Neuron (in vitro differentiated cells): ENCODE measurements around the gene GLRX2.

Experiments
- H2AFZ ChIP-seq: one replicate; pipeline ENCODE4 v1.6.1; 2013; ENCODE audit warnings: low read depth, mild to moderate bottlenecking, inconsistent platforms, low read length, moderate library complexity
- H3K27me3 ChIP-seq: one replicate; pipeline ENCODE4 v1.6.1; 2013; ENCODE audit warnings: low read length; ENCODE audit not compliant: insufficient read depth
- H3K36me3 ChIP-seq: one replicate; pipeline ENCODE4 v1.6.1; 2013; ENCODE audit warnings: low read length; ENCODE audit not compliant: insufficient read depth
- H3K4me1 ChIP-seq: one replicate; pipeline ENCODE4 v1.6.1; 2013; ENCODE audit warnings: low read length; ENCODE audit not compliant: insufficient read depth
- H3K4me3 ChIP-seq: 2 replicates; pipeline ENCODE4 v1.5.1; 2013; ENCODE audit warnings: mild to moderate bottlenecking, low read length, moderate library complexity
- H3K9me3 ChIP-seq: one replicate; pipeline ENCODE4 v1.6.1; 2013; ENCODE audit warnings: low read length

The GLRX2 gene, protein sequence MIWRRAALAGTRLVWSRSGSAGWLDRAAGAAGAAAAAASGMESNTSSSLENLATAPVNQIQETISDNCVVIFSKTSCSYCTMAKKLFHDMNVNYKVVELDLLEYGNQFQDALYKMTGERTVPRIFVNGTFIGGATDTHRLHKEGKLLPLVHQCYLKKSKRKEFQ

GRCh38 chr1:193104907-193105820 is at the start of gene GLRX2:
Gene GLRX2, minus strand, starts transcription at chr1:193105414. Its CDS starts 32 bp downstream, at chr1:193105382.
- H3K36me3 ChIP-seq: no peaks in the 10 kb centered on the region
- H2AFZ ChIP-seq: peak within 1 kb of the TSS; percentile 58
- H3K27me3 ChIP-seq: no peaks in the 10 kb centered on the region
- no peaks in the 10 kb centered on the region for H3K4me1 ChIP-seq
- no peaks in the 10 kb centered on the region for H3K9me3 ChIP-seq
- peak within 1 kb of the TSS; percentile 59 for H3K4me3 ChIP-seq

DNA sequence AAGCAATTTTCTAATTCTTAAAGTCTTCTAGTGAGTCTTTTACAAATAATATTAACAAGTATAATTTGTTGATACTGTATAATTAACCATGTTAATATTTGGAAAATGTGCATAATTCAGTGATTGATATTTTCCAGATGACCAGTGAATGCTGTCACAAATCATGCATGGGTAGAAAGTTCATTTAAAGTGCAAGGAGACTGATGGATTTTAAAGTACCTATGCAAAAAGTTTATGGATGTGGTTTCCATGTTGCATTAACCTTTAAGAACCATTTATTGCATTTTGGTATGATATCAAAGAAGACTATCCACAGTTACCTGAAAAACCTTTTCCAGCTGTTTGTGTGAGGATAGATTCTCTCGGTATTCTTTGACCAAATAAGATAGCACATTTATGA is 39.8 kb upstream of the GLRX2 start:
- peaks cover 3% of the 10 kb centered on the region for H3K9me3 ChIP-seq
- no peaks in the 10 kb centered on the region for H3K4me1 ChIP-seq
- H3K4me3 ChIP-seq: no peak overlapping the region
- H3K36me3 ChIP-seq: peaks cover 61% of the 10 kb centered on the region
- H3K27me3 ChIP-seq: no peaks in the 10 kb centered on the region
- H2AFZ ChIP-seq: no peak overlapping the region

DNA sequence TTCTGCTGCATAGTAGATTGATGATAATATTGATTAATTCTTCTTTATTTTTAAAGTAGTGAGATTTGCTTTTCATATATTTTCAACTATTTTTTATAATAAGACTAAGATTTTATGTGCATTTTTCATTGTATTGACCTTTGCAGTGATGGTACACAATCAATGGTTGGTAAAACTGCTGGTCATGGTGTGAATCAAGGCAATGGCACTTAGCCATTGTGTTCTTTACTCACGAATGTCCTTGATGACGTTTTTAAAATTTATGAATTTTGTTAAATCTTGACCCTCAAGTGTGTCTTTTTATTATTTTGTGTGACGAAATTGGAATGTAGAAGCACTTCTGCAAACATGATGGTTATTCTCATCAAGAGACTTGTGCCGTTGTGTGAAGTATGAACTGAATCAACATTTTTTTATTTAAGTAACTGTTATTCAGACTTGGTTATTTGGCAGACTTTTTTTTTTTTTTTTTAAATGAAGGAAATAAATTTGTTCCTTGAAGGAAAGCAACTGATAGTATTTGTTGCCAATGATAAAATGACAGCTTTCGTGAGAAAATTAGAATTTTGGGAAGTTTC is 39.2 kb upstream of the GLRX2 start:
- peaks cover 3% of the 10 kb centered on the region for H3K9me3 ChIP-seq
- no peaks in the 10 kb centered on the region for H3K27me3 ChIP-seq
- no peak overlapping the region for H2AFZ ChIP-seq
- H3K4me3 ChIP-seq: no peak overlapping the region
- no peaks in the 10 kb centered on the region for H3K4me1 ChIP-seq
- peaks cover 63% of the 10 kb centered on the region for H3K36me3 ChIP-seq

- Histone ChIP-seq H3K36me3 (peaks cover 66% of the 10 kb centered on the region), H3K27me3 (no peaks in the 10 kb centered on the region), H3K4me1 (no peaks in the 10 kb centered on the region), H2AFZ (no peak overlapping the region), H3K4me3 (no peak overlapping the region), H3K9me3 (peaks cover 3% of the 10 kb centered on the region)
These were observed 38.1 kb upstream of the GLRX2 start for GRCh38 chr1:193143285-193143684.

- Histone ChIP-seq H3K4me1 (no peaks in the 10 kb centered on the region), H3K9me3 (peaks cover 3% of the 10 kb centered on the region), H3K36me3 (peaks cover 67% of the 10 kb centered on the region)
These were observed 37.2 kb upstream of the GLRX2 start for GRCh38 chr1:193142409-193142808.

GRCh38 chr1:193141804-193142203 is 36.6 kb upstream of the GLRX2 start:
- Histone ChIP-seq H3K27me3 (no peaks in the 10 kb centered on the region), H2AFZ (no peak overlapping the region), H3K9me3 (peaks cover 3% of the 10 kb centered on the region), H3K36me3 (peaks cover 70% of the 10 kb centered on the region), H3K4me1 (no peaks in the 10 kb centered on the region), H3K4me3 (no peak overlapping the region)

More at GRCh38 chr1:193142409-193142808, 37.2 kb upstream of the GLRX2 start:
- H2AFZ ChIP-seq: no peak overlapping the region
- H3K27me3 ChIP-seq: no peaks in the 10 kb centered on the region
- no peak overlapping the region for H3K4me3 ChIP-seq

- no peaks in the 10 kb centered on the region for H3K27me3 ChIP-seq
- peaks cover 74% of the 10 kb centered on the region for H3K36me3 ChIP-seq
- no peak overlapping the region for H3K4me3 ChIP-seq
- H3K4me1 ChIP-seq: no peaks in the 10 kb centered on the region
- H3K9me3 ChIP-seq: peaks cover 5% of the 10 kb centered on the region
- no peak overlapping the region for H2AFZ ChIP-seq
These were observed 35.0 kb upstream of the GLRX2 start for GRCh38 chr1:193140254-193140653.

DNA sequence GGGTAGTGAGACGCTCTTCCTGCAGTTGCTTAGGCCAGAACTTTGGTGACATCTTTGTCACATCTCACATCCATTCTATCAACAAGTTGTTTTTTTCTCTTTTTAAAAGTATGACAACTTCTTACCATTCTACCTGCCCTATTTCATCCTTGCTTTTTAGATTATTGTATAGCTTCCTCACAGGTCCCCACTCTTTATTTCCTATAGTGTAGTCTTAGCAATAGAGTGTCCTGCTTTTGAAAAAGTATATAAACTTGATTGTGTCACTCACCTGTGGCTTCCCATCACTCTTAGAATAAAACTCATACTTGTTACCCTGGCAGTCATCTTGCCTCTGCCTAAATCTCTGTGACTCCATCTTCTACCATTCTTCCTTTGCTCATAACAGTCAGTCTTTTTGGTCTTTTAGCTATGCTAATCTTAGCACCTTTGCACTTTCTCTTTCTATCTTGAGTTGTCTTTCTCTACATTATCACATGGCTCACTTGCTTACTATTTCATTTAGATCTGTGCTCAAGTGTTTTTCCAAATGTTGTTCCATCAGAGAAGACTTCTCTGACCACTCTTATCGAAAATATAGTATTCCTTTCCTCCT is 26.1 kb upstream of the GLRX2 start:
- Histone ChIP-seq H2AFZ (no peak overlapping the region), H3K27me3 (no peaks in the 10 kb centered on the region), H3K36me3 (peaks cover 71% of the 10 kb centered on the region), H3K4me3 (no peak overlapping the region), H3K4me1 (no peaks in the 10 kb centered on the region), H3K9me3 (peaks cover 1% of the 10 kb centered on the region)

DNA sequence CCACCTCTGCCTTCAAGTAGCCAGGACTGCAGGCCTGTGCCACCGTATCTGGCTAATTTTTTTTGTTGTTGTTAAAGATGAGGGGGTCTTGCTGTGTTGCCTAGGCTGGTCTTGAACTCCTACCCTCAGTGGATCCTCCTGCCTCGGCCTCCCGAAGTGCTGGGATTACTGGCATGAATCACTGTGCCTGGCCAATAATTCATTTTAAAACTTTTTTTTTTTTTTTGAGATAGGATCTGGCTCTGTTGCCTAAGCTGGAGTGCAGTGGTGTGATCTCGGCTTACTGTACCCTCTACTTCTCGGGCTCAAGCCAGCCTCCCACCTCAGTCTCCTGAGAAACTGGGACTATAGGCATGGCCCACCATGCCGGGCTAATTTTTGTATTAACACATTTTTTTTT is 20.2 kb upstream of the GLRX2 start:
- no peak overlapping the region for H2AFZ ChIP-seq
- no peaks in the 10 kb centered on the region for H3K9me3 ChIP-seq
- H3K4me3 ChIP-seq: no peak overlapping the region
- no peaks in the 10 kb centered on the region for H3K27me3 ChIP-seq
- H3K36me3 ChIP-seq: peaks cover 42% of the 10 kb centered on the region
- H3K4me1 ChIP-seq: peaks cover 4% of the 10 kb centered on the region

DNA sequence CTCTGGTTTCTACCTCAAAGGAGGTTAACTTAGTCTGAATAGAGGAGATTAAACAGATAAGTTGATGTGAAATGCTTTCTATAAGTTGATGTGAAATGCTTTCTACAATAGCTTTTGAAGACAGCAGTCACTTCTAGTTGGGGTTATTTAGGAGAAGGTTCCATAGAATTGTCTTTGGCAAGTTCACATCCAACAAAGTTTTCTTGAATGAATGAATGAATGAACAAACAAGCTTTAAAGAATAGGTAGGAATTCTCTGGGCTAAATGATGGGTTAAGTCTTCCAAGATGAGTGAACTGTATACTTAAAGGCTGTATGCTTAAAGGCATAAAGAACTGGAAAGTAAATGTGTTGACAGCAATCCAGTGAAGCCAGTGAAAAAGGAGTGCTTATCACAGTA is 18.5 kb upstream of the GLRX2 start:
- H3K4me3 ChIP-seq: peak overlapping the region; percentile 75
- H3K9me3 ChIP-seq: no peaks in the 10 kb centered on the region
- peaks cover 4% of the 10 kb centered on the region for H3K4me1 ChIP-seq
- H3K36me3 ChIP-seq: peaks cover 28% of the 10 kb centered on the region
- no peak overlapping the region for H2AFZ ChIP-seq
- no peaks in the 10 kb centered on the region for H3K27me3 ChIP-seq

DNA sequence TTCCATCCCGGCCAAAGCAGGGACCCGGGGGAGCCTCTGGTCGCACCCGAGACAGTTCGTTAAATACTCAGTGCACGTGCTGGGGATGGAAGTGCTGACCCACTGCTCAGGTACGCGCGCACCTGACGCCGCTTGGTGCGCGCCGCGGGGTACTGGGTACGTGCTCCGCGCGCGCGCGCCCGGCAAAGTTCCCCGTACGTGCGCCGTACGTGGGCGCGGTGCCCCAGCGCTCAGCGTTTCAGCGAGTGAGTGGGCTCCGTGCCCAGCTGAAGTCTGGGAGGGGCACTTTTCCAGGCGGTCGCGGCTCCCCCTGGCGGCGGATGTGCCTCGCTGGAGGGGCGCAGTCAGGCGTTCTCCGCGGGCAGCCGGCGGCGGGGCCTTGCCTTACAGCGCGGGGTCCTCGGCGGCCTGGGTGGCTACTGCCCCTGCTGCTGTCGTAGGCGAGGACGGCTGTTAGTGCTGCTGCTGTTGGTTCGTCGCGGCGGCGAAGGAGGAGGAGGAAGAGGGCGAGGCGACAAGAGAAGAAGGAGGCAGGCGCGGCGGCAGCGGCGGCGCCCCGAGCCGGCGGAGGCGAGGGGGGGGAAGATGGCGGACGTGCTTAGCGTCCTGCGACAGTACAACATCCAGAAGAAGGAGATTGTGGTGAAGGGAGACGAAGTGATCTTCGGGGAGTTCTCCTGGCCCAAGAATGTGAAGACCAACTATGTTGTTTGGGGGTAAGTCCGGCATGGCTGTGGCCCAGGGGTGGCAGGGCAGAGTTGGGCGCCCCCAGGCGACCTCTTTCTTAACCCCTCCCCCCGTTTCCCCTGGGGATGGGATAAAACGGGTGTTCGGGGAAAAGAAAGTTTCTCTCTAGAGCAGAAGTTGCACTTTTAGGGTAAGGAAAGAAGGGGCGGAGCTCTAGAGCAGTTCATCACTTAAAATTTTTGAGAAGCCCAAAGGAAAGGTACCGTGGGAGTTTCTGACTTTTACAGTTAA is 16.7 kb upstream of the GLRX2 start, which contains the start of gene CDC73:
CDC73 (plus strand) TSS at position 416 of the 978 bp plus-strand sequence; CDS start at position 586, 170 bp downstream.
- Histone ChIP-seq H2AFZ (peak within 1 kb of the TSS; percentile 89), H3K4me3 (peak within 1 kb of the TSS; percentile 75), H3K4me1 (peaks cover 4% of the 10 kb centered on the region), H3K27me3 (no peaks in the 10 kb centered on the region), H3K36me3 (peaks cover 18% of the 10 kb centered on the region), H3K9me3 (no peaks in the 10 kb centered on the region)

DNA sequence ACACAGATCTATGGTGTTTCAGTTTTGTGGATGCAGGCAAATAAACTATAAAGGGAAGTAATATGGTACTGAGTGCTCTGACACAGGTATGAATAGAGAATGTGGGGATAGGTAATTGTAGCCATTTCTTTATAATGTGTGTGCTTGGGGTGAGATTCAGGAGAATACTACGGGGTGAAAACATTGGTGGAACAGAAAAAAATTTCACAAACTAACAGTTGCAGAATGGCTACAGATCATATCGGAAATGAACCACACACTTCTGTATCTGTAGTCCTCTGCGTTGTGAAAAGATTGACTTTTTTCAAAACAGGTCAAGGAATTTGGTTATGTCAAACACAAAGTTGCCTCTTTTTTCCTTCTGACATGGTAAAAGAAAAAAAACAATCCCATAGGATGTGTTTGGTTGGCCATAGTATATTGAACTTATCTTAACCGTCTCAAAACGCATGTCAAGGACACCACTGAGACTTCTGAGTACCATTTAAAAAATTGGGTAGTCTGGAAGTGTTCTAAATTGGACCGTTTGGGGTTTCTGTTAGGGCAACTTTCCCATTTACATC is 15.5 kb upstream of the GLRX2 start:
- no peaks in the 10 kb centered on the region for H3K9me3 ChIP-seq
- no peaks in the 10 kb centered on the region for H3K27me3 ChIP-seq
- H2AFZ ChIP-seq: no peak overlapping the region
- H3K4me1 ChIP-seq: peaks cover 4% of the 10 kb centered on the region
- peak overlapping the region; percentile 75 for H3K4me3 ChIP-seq
- peaks cover 6% of the 10 kb centered on the region for H3K36me3 ChIP-seq
